Measurements from ENCODE around the gene NUP88. TPM values are rescaled to one million over a fixed set of nuclear protein-coding genes. Genes with fewer than 3 reads are reported as not detected.

NUP88 gene
- total and polyA plus RNA-seq, 10 of the 15 experiments (the other 5 are each of a cell fraction or from before 2014, with no cell fraction given), result 110 to 244 (median 188) TPM

GRCh38 chr17:5438716-5439445 lies 19.4 kb upstream of the NUP88 start, which contains the start of gene C1QBP (continued):
- TF ChIP-seq, protein P1, sequence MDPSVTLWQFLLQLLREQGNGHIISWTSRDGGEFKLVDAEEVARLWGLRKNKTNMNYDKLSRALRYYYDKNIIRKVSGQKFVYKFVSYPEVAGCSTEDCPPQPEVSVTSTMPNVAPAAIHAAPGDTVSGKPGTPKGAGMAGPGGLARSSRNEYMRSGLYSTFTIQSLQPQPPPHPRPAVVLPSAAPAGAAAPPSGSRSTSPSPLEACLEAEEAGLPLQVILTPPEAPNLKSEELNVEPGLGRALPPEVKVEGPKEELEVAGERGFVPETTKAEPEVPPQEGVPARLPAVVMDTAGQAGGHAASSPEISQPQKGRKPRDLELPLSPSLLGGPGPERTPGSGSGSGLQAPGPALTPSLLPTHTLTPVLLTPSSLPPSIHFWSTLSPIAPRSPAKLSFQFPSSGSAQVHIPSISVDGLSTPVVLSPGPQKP (IDR thresholded peaks at IDR 0.05; ENCODE audit: low read depth, low read length), result peak; percentile 79
- TF ChIP-seq ZBED1 (IDR thresholded peaks at IDR 0.05; ENCODE audit: borderline replicate concordance), result no peak
- 0 out of 4 replicates have a peak, but pooled peaks have one; percentile 24 to 32 for TF ChIP-seq IKZF2 (IDR thresholded peaks at IDR 0.05)
- TF ChIP-seq FOXK2 (IDR thresholded peaks at IDR 0.05), result no peak
- TF ChIP-seq, protein P2, sequence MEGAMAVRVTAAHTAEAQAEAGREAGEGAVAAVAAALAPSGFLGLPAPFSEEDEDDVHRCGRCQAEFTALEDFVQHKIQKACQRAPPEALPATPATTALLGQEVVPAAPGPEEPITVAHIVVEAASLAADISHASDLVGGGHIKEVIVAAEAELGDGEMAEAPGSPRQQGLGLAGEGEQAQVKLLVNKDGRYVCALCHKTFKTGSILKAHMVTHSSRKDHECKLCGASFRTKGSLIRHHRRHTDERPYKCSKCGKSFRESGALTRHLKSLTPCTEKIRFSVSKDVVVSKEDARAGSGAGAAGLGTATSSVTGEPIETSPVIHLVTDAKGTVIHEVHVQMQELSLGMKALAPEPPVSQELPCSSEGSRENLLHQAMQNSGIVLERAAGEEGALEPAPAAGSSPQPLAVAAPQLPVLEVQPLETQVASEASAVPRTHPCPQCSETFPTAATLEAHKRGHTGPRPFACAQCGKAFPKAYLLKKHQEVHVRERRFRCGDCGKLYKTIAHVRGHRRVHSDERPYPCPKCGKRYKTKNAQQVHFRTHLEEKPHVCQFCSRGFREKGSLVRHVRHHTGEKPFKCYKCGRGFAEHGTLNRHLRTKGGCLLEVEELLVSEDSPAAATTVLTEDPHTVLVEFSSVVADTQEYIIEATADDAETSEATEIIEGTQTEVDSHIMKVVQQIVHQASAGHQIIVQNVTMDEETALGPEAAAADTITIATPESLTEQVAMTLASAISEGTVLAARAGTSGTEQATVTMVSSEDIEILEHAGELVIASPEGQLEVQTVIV (IDR thresholded peaks at IDR 0.05; ENCODE audit: borderline replicate concordance, partially characterized antibody), result peak; percentile 41
- no peak for TF ChIP-seq CBX3 (IDR thresholded peaks at IDR 0.05; ENCODE audit: borderline replicate concordance, low read depth)
- TF ChIP-seq EP300 (IDR thresholded peaks at IDR 0.05; ENCODE audit: borderline replicate concordance in 1 of 2, control insufficient read depth in 1 of 2, low read depth in 2 of 2, low read length in 2 of 2), result no peak
- peak; percentile 96 for TF ChIP-seq ZSCAN29 (IDR thresholded peaks at IDR 0.05)
- peak; percentile 47 for TF ChIP-seq SP1 (IDR thresholded peaks at IDR 0.05; ENCODE audit: low read depth, low read length)
- no peak for TF ChIP-seq FOS (IDR thresholded peaks at IDR 0.05; ENCODE audit: borderline replicate concordance, extremely low read depth, insufficient read length)
- 0 out of 2 replicates have a peak, but pooled peaks have one; percentile 38 for TF ChIP-seq ZNF24 (IDR thresholded peaks at IDR 0.05)
- TF ChIP-seq, protein P3, sequence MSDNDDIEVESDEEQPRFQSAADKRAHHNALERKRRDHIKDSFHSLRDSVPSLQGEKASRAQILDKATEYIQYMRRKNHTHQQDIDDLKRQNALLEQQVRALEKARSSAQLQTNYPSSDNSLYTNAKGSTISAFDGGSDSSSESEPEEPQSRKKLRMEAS (IDR thresholded peaks at IDR 0.05; ENCODE audit: low read depth, low read length), result peak; percentile 94
- peak; percentile 78 for TF ChIP-seq SMC3 (IDR thresholded peaks at IDR 0.05; ENCODE audit: borderline replicate concordance, low read length)
- TF ChIP-seq NKRF (conservative IDR thresholded peaks at IDR 0.05), result peak; percentile 98
- TF ChIP-seq NBN (IDR thresholded peaks at IDR 0.05), result peak; percentile 77
- no peak for TF ChIP-seq NR2C2 (IDR thresholded peaks at IDR 0.05; ENCODE audit: borderline replicate concordance, control insufficient read depth, insufficient read length, low read depth)
- peak; percentile 56; the same call in 1 of the 2 replicates for TF ChIP-seq PML (IDR thresholded peaks at IDR 0.05; ENCODE audit: low read length)
- TF ChIP-seq ZNF384 (IDR thresholded peaks at IDR 0.05; ENCODE audit: borderline replicate concordance, low read depth, low read length), result 0 out of 2 replicates have a peak, but pooled peaks have one; percentile 42
- peak; percentile 93 for TF ChIP-seq ZNF687 (IDR thresholded peaks at IDR 0.05)
- TF ChIP-seq CHD2 (IDR thresholded peaks at IDR 0.05; ENCODE audit: borderline replicate concordance, low read depth, low read length), result 0 out of 2 replicates have a peak, but pooled peaks have one; percentile 34

All from GM12878 (cell line).